Measurements from ENCODE around the gene KRT81. TPM values are rescaled to one million over a fixed set of nuclear protein-coding genes. Genes with fewer than 3 reads are reported as not detected.
"Not testable (repeated sequence)": the region's sequence is repeated elsewhere in the genome, so short reads cannot be mapped to it uniquely, and the experiment has no call there.

The KRT81 gene
- total RNA-seq, 1 donor from 2014 or later: not detected

DNA sequence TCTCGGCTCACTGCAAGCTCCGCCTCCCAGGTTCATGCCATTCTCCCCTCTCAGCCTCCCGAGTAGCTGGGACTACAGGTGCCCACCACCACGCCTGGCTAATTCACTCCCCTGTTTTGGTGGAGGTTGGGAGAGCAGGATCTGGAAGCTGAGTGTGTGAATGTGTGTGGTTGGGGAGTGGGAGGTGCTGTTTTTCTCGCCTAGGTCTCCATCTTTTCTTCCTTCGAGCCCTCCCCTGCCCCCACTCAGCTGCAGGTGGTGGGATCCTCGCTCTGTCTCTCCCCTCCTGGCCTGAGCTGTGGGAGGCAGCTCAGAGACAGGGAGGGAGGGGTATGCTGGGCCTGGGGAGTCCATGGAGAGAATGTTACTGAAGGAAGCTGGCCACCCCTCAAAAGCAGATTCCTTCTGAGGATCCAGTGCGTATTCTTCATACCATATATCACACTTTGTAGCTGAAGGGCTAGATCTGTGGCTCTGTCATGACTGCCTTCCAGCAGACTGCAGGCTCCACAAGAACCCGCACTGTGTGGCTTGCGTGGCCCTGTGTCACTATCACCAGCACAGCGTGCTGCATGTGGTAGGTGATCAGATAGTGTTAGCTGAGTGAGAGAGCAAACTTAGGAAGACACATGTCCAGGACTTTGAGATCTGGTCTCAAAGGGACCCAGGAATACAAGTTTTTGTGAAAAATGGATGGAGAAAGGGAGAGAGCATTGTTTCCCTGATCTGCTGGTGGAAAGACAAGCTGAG, 27.1 kb upstream of the KRT81 start:
- no peak overlapping the region for H3K4me3 ChIP-seq (ENCODE audit: low read length in 3 of 3)
- H3K9me3 ChIP-seq (ENCODE audit: control insufficient read depth in 3 of 3, low read length in 3 of 3): no peaks in the 10 kb centered on the region
- no peak overlapping the region for H3K27ac ChIP-seq (ENCODE audit: low read depth, low read length)
- H3K9ac ChIP-seq (ENCODE audit: low read depth in 1 of 3, low read length in 3 of 3): no peak overlapping the region
- no peaks in the 10 kb centered on the region for H3K36me3 ChIP-seq (ENCODE audit: control insufficient read depth in 3 of 3, insufficient read depth in 3 of 3, low read length in 3 of 3)
- peaks cover 18 to 42% (median 42%) of the 10 kb centered on the region in 3 donors for H3K27me3 ChIP-seq (ENCODE audit: control insufficient read depth in 3 of 3, insufficient read depth in 3 of 3, low read length in 3 of 3)
- H3K4me1 ChIP-seq (ENCODE audit: control insufficient read depth in 3 of 3, insufficient read depth in 3 of 3, low read length in 3 of 3): no peaks in the 10 kb centered on the region

DNA sequence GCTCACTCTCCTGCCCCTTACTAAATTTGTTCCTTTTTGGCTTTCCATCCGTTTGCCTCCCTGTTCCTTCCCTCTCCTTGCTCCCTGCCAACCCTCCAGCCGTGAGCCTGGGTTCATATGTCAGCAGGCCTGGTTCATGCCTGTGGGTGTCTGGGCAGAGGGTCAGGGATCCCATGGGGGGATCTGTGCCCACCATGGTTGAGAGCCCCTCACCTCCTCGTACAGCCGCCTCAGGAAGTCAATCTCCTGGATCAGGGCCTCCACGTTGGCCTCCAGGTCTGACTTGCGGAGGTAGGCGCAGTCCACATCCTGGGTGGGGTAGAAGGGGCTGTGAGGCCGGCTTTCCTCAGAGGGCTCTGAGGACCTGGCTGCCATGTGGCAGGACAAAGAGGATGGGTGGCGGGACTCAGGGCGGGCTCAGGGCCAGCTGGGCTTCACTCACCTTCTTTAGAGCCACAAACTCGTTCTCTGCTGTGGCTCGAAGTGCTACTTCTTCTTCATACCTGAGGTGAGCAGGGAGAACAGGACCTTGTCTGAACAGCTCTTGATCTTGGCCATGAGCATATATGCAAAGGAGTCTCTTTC, 26.2 kb upstream of the KRT81 start:
- no peak overlapping the region for H3K9ac ChIP-seq (ENCODE audit: low read depth in 1 of 3, low read length in 3 of 3)
- no peak overlapping the region for H3K27ac ChIP-seq (ENCODE audit: low read depth, low read length)
- H3K4me1 ChIP-seq (ENCODE audit: control insufficient read depth in 3 of 3, insufficient read depth in 3 of 3, low read length in 3 of 3): no peaks in the 10 kb centered on the region
- no peak overlapping the region for H3K4me3 ChIP-seq (ENCODE audit: low read length in 3 of 3)
- H3K27me3 ChIP-seq (ENCODE audit: control insufficient read depth in 3 of 3, insufficient read depth in 3 of 3, low read length in 3 of 3): peaks cover 18 to 44% (median 37%) of the 10 kb centered on the region in 3 donors
- H3K9me3 ChIP-seq (ENCODE audit: control insufficient read depth in 3 of 3, low read length in 3 of 3): no peaks in the 10 kb centered on the region
- H3K36me3 ChIP-seq (ENCODE audit: control insufficient read depth in 3 of 3, insufficient read depth in 3 of 3, low read length in 3 of 3): no peaks in the 10 kb centered on the region

GRCh38 chr12:52316701-52317100, 25.4 kb upstream of the KRT81 start:
- H3K9ac ChIP-seq (ENCODE audit: low read depth in 1 of 3, low read length in 3 of 3): no peak overlapping the region
- H3K27me3 ChIP-seq (ENCODE audit: control insufficient read depth in 3 of 3, insufficient read depth in 3 of 3, low read length in 3 of 3): peaks cover 18 to 41% (median 34%) of the 10 kb centered on the region in 3 donors
- H3K36me3 ChIP-seq (ENCODE audit: control insufficient read depth in 3 of 3, insufficient read depth in 3 of 3, low read length in 3 of 3): no peaks in the 10 kb centered on the region
- H3K27ac ChIP-seq (ENCODE audit: low read depth, low read length): no peak overlapping the region
- no peaks in the 10 kb centered on the region for H3K4me1 ChIP-seq (ENCODE audit: control insufficient read depth in 3 of 3, insufficient read depth in 3 of 3, low read length in 3 of 3)
- H3K4me3 ChIP-seq (ENCODE audit: low read length in 3 of 3): no peak overlapping the region
- no peaks in the 10 kb centered on the region for H3K9me3 ChIP-seq (ENCODE audit: control insufficient read depth in 3 of 3, low read length in 3 of 3)

DNA sequence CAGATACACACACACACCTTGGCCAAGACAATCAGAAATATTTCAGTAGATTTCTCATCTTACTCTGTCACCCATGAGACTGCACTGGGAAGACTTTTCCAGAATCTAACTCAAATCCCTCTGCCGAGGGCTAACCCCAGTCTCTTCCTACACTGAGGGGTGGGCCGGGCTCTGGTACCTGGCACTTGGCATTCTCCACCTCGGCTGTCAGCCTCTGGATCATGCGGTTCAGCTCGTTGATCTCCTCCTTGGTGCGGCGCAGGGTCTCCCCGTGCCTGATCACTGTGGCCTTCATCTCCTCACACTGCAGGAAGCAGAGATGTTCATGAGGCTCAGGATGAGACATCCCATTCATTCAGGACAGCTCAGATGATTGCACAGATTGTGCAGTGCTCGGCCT, 25.0 kb upstream of the KRT81 start:
- Histone ChIP-seq H3K9ac (ENCODE audit: low read depth in 1 of 3, low read length in 3 of 3) (no peak overlapping the region), H3K9me3 (ENCODE audit: control insufficient read depth in 3 of 3, low read length in 3 of 3) (no peaks in the 10 kb centered on the region), H3K4me3 (ENCODE audit: low read length in 3 of 3) (no peak overlapping the region), H3K27ac (ENCODE audit: low read depth, low read length) (no peak overlapping the region), H3K27me3 (ENCODE audit: control insufficient read depth in 3 of 3, insufficient read depth in 3 of 3, low read length in 3 of 3) (peaks cover 14 to 37% (median 30%) of the 10 kb centered on the region in 3 donors), H3K36me3 (ENCODE audit: control insufficient read depth in 3 of 3, insufficient read depth in 3 of 3, low read length in 3 of 3) (no peaks in the 10 kb centered on the region), H3K4me1 (ENCODE audit: control insufficient read depth in 3 of 3, insufficient read depth in 3 of 3, low read length in 3 of 3) (no peaks in the 10 kb centered on the region)

DNA sequence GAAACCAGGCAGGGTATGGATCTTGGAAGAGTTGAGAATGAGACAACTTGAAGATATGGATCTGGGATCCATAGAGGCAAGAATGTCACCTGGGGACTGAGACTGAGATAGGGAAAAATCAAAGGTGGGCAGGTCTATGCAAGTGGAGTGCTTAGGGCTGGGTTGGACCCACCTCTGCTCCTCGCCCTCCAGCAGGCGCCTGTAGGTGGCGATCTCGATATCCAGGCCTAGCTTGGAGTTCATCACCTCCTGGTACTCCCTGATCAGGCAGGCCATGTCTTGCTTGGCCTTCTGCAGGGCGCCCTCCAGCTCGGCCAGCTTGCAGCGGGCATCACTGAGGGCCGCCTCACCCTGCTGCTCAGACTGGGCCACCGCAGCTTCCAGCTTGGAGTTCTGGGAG, 24.4 kb upstream of the KRT81 start:
- H3K9ac ChIP-seq (ENCODE audit: low read depth in 1 of 3, low read length in 3 of 3); H3K9me3 ChIP-seq (ENCODE audit: control insufficient read depth in 3 of 3, low read length in 3 of 3); H3K4me3 ChIP-seq (ENCODE audit: low read length in 3 of 3); H3K4me1 ChIP-seq (ENCODE audit: control insufficient read depth in 3 of 3, insufficient read depth in 3 of 3, low read length in 3 of 3); H3K27ac ChIP-seq (ENCODE audit: low read depth, low read length); H3K36me3 ChIP-seq (ENCODE audit: control insufficient read depth in 3 of 3, insufficient read depth in 3 of 3, low read length in 3 of 3): not testable (repeated sequence)
- H3K27me3 ChIP-seq (ENCODE audit: control insufficient read depth in 3 of 3, insufficient read depth in 3 of 3, low read length in 3 of 3): peaks cover 12 to 36% (median 26%) of the 10 kb centered on the region in 3 donors

GRCh38 chr12:52314511-52314910, 23.2 kb upstream of the KRT81 start:
- H3K36me3 ChIP-seq (ENCODE audit: control insufficient read depth in 3 of 3, insufficient read depth in 3 of 3, low read length in 3 of 3): no peaks in the 10 kb centered on the region

GRCh38 chr12:52313926-52314325, 22.6 kb upstream of the KRT81 start:
- no peaks in the 10 kb centered on the region for H3K36me3 ChIP-seq (ENCODE audit: control insufficient read depth in 3 of 3, insufficient read depth in 3 of 3, low read length in 3 of 3)
- no peaks in the 10 kb centered on the region for H3K9me3 ChIP-seq (ENCODE audit: control insufficient read depth in 3 of 3, low read length in 3 of 3)
- H3K9ac ChIP-seq (ENCODE audit: low read depth in 1 of 3, low read length in 3 of 3): no peak overlapping the region
- H3K27ac ChIP-seq (ENCODE audit: low read depth, low read length): no peak overlapping the region
- peaks cover 3 to 31% (median 15%) of the 10 kb centered on the region in 3 donors for H3K27me3 ChIP-seq (ENCODE audit: control insufficient read depth in 3 of 3, insufficient read depth in 3 of 3, low read length in 3 of 3)
- peaks cover 3 to 7% (median 3%) of the 10 kb centered on the region in 3 donors for H3K4me1 ChIP-seq (ENCODE audit: control insufficient read depth in 3 of 3, insufficient read depth in 3 of 3, low read length in 3 of 3)
- H3K4me3 ChIP-seq (ENCODE audit: low read length in 3 of 3): no peak overlapping the region

More at GRCh38 chr12:52314511-52314910, 23.2 kb upstream of the KRT81 start:
- peaks cover 0 to under 1% (median 0%) of the 10 kb centered on the region in 3 donors for H3K4me1 ChIP-seq (ENCODE audit: control insufficient read depth in 3 of 3, insufficient read depth in 3 of 3, low read length in 3 of 3)
- H3K9ac ChIP-seq (ENCODE audit: low read depth in 1 of 3, low read length in 3 of 3): no peak overlapping the region
- no peak overlapping the region for H3K27ac ChIP-seq (ENCODE audit: low read depth, low read length)
- H3K4me3 ChIP-seq (ENCODE audit: low read length in 3 of 3): no peak overlapping the region
- peaks cover 3 to 31% (median 17%) of the 10 kb centered on the region in 3 donors for H3K27me3 ChIP-seq (ENCODE audit: control insufficient read depth in 3 of 3, insufficient read depth in 3 of 3, low read length in 3 of 3)
- H3K9me3 ChIP-seq (ENCODE audit: control insufficient read depth in 3 of 3, low read length in 3 of 3): no peaks in the 10 kb centered on the region

DNA sequence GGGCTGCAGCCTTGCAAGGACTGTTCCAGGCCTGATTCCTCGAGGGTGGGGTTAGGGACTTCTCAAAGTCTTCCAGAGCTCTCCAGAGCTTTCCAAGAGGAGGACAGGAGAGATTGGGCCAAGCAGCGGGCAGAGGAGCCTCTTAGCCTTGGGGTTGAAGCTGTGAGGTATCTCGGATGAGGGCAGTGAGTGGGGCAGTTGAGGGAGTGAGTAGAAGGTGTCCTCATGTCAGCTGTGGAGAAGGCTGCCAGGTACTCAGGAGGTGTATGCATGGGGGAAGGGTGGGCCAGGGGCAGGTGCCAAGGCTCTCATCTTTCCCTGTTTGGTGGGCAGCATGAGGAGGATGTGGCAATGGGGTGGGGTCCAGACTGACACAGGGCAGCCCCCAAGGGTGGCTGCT, 22.1 kb upstream of the KRT81 start:
- Histone ChIP-seq H3K4me1 (ENCODE audit: control insufficient read depth in 3 of 3, insufficient read depth in 3 of 3, low read length in 3 of 3) (peaks cover 6 to 9% (median 7%) of the 10 kb centered on the region in 3 donors), H3K36me3 (ENCODE audit: control insufficient read depth in 3 of 3, insufficient read depth in 3 of 3, low read length in 3 of 3) (no peaks in the 10 kb centered on the region), H3K4me3 (ENCODE audit: low read length in 3 of 3) (no peak overlapping the region), H3K27me3 (ENCODE audit: control insufficient read depth in 3 of 3, insufficient read depth in 3 of 3, low read length in 3 of 3) (peaks cover 3 to 30% (median 20%) of the 10 kb centered on the region in 3 donors), H3K9me3 (ENCODE audit: control insufficient read depth in 3 of 3, low read length in 3 of 3) (no peaks in the 10 kb centered on the region), H3K27ac (ENCODE audit: low read depth, low read length) (no peak overlapping the region), H3K9ac (ENCODE audit: low read depth in 1 of 3, low read length in 3 of 3) (no peak overlapping the region)

DNA sequence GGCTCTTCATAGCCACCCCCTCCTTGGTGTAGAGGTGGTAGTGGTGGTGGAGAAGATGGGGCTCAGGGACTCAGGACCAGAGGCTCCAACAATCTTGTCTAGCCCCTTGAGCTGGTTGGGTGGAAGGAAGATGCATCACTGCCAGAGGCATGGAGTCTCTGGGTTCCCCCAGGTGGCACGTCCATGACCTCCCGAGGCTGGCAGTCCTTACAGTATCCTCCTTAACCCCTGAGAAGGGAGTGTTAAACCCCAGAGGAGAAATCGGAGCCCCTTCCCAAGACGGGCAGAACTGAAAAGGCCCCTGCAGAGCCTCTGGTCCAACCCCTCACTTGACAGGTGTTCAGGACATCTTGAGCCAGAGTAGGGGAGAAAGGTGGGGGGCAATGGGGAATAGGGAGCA, 20.8 kb upstream of the KRT81 start:
- peaks cover 9 to 20% (median 10%) of the 10 kb centered on the region in 3 donors for H3K4me1 ChIP-seq (ENCODE audit: control insufficient read depth in 3 of 3, insufficient read depth in 3 of 3, low read length in 3 of 3)
- no peaks in the 10 kb centered on the region for H3K36me3 ChIP-seq (ENCODE audit: control insufficient read depth in 3 of 3, insufficient read depth in 3 of 3, low read length in 3 of 3)
- peaks cover 8 to 30% (median 27%) of the 10 kb centered on the region in 3 donors for H3K27me3 ChIP-seq (ENCODE audit: control insufficient read depth in 3 of 3, insufficient read depth in 3 of 3, low read length in 3 of 3)
- H3K9ac ChIP-seq (ENCODE audit: low read depth in 1 of 3, low read length in 3 of 3): no peak overlapping the region
- no peak overlapping the region for H3K27ac ChIP-seq (ENCODE audit: low read depth, low read length)
- no peaks in the 10 kb centered on the region for H3K9me3 ChIP-seq (ENCODE audit: control insufficient read depth in 3 of 3, low read length in 3 of 3)
- H3K4me3 ChIP-seq (ENCODE audit: low read length in 3 of 3): no peak overlapping the region

GRCh38 chr12:52311285-52311648, 19.9 kb upstream of the KRT81 start:
- Histone ChIP-seq H3K4me3 (ENCODE audit: low read length in 3 of 3) (no peak overlapping the region), H3K9me3 (ENCODE audit: control insufficient read depth in 3 of 3, low read length in 3 of 3) (no peaks in the 10 kb centered on the region), H3K36me3 (ENCODE audit: control insufficient read depth in 3 of 3, insufficient read depth in 3 of 3, low read length in 3 of 3) (no peaks in the 10 kb centered on the region), H3K9ac (ENCODE audit: low read depth in 1 of 3, low read length in 3 of 3) (no peak overlapping the region), H3K27me3 (ENCODE audit: control insufficient read depth in 3 of 3, insufficient read depth in 3 of 3, low read length in 3 of 3) (peaks cover 8 to 30% (median 28%) of the 10 kb centered on the region in 3 donors), H3K4me1 (ENCODE audit: control insufficient read depth in 3 of 3, insufficient read depth in 3 of 3, low read length in 3 of 3) (peaks cover 9 to 20% (median 10%) of the 10 kb centered on the region in 3 donors), H3K27ac (ENCODE audit: low read depth, low read length) (no peak overlapping the region)

Data from skeletal muscle tissue (tissue), 4 donors.